CD4-positive, alpha-beta T cell treated with Interleukin-1 beta for 1 hour (primary cell): ENCODE results near the gene TSPOAP1.

Source experiments
- DNase-seq, 2 donors: peaks; one replicate each; pipeline ENCODE4 v3.0.0-alpha.2; 2020 to 2022

TSPOAP1 gene, protein sequence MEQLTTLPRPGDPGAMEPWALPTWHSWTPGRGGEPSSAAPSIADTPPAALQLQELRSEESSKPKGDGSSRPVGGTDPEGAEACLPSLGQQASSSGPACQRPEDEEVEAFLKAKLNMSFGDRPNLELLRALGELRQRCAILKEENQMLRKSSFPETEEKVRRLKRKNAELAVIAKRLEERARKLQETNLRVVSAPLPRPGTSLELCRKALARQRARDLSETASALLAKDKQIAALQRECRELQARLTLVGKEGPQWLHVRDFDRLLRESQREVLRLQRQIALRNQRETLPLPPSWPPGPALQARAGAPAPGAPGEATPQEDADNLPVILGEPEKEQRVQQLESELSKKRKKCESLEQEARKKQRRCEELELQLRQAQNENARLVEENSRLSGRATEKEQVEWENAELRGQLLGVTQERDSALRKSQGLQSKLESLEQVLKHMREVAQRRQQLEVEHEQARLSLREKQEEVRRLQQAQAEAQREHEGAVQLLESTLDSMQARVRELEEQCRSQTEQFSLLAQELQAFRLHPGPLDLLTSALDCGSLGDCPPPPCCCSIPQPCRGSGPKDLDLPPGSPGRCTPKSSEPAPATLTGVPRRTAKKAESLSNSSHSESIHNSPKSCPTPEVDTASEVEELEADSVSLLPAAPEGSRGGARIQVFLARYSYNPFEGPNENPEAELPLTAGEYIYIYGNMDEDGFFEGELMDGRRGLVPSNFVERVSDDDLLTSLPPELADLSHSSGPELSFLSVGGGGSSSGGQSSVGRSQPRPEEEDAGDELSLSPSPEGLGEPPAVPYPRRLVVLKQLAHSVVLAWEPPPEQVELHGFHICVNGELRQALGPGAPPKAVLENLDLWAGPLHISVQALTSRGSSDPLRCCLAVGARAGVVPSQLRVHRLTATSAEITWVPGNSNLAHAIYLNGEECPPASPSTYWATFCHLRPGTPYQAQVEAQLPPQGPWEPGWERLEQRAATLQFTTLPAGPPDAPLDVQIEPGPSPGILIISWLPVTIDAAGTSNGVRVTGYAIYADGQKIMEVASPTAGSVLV (N-terminal part only)

DNA sequence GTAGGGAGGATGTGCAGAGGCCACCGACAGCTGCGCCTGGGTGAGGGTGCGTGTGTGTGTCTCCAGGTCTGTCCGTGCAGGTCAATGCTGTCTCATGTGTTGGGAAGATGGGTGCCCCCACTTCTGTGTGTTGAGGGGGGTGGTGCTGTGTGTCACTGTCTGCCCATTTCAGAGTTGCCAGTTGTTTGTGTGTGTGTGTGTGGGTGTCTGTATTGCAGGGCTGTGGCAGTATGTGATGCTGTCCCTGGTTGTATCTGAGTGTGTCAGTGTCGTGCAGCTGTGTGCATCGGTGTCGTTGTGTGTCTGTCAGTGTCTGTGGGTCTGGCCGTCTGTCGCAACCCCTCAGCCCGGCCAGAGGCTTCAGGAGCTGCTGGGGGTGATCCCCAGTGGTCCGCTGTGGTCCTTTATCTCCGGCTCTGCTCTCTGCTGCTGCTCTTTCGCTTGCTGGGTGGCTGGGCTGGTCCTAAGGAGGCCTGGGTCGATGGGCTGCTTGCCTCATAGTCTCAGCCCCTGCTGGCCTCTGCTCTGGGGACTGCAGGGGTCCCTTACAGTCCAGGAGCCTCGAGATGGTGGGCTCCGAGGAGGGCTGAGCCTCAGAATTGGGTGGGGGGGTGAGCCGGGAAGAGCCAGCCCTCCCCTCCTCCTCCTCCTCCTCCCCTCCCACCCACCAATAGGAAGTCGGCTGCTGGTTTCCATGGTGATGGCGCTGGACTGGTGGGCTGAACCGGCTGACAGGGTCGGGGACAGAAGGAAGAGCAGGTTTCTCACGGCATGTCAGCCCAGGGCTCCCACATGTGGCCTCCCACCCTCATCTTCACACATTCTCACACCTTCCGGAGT lies at the start of gene TSPOAP1:
TSPOAP1 (minus strand) TSS at position 601 of the 840 bp plus-strand sequence. CDS start 875 bp downstream, outside the sequence.
- peak; percentile 86 for DNase-seq

DNA sequence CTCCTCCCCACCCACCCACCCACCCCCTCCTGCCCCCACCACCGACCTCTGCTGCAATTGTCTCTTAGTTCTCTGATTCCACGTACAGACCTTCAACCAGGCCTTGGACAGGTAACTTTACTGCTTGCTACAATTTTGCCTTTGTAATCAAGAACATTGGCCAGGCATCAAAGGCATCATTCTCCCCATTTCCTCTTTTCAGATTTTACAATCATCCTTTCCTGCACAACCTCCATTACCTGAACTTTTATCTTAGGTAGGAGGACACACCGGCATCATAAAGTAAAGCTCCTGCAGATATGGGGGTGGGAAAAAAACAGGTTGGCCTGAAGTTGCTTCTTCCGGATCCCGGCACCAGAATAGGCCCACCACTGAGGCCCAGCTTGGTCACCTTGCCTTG lies 49.1 kb upstream of the TSPOAP1 start:
- no peak for DNase-seq

DNA sequence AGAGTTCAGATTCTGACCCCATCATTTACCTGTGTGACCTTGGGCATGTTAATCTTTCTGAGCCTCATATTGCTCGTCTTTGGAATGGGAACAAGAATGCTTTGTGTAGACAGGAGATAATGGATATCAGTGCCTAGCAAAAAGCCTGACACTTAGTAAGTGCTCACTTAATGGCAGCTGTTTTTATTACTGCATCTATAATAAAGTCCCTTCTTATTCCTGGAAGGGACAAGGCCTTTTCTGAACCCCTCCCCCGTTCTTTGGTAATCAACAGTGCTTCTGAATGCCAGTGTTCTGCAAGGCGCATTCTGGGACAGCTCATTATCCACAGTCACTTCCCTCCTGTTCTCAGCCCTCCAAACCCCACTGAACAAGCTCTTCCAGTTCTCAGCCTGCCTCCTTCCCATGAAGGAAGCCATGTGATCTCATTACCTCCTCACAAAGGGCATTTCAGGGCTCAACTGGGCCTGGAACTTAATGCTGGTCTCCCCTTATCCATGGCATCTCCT lies 48.6 kb upstream of the TSPOAP1 start:
- DNase-seq, result no peak

DNA sequence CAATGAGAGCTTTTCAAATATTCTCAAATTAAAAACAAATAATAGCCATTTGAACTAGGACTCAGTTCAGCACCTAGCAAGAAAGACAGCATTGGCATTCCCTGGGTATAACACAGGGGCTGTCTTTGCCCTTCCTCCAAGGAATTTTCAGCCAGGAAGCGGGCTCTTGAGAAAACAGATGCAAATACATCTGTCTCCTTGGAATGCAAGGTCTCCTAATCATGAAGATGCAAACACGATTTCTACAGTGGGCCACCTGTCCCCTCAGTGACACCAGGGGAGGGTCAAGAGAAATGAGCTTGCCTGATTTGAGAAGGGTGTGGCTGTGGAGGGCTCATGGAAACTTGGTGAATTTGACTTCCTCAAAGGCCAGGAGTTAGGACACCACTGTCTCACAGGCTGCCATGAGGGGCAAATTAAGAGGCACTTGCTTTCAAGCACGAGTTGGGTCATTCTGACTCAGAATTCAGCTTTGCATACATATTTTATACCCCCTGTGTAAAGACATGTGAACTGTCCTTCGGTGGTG lies 47.9 kb upstream of the TSPOAP1 start:
- DNase-seq, result no peak

DNA sequence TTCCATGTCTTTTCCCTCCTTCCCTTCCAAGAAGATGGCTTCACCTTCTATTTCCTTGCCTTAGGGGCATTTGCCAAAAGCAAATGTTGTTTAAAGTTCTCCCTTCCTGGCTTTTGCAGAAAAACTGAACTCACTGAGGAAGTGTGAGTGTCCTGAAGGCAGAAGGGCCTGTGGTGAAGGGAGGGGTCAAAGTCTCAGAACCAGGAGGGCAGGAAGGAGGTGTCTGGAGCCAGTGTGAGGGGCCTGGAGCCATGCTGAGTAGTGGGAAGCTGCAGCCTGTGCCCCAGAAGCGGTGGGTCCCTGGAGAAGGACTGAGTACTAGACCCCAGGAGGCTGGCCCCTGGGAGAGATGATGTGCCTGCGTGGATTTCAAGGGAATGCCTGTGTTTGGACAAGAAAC lies 47.2 kb upstream of the TSPOAP1 start:
- no peak for DNase-seq

DNA sequence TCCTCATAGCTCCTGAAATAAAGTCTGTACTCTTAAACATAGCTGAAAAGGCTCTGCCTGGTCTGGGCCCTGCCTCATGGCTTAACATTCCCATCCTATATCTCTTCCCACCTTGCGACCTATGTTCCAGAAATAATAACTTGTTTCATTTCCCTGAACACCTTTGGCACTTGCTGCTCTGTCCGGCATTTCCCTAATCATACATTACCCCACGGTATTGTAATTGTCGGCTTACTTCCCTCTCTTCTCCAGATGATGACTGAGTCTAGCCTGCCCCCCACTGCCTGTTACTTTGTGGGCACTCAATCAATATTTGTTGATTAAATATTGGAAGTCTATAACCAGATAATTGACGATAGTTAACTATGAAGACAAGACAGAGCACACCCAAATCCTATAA lies 46.7 kb upstream of the TSPOAP1 start:
- no peak for DNase-seq

DNA sequence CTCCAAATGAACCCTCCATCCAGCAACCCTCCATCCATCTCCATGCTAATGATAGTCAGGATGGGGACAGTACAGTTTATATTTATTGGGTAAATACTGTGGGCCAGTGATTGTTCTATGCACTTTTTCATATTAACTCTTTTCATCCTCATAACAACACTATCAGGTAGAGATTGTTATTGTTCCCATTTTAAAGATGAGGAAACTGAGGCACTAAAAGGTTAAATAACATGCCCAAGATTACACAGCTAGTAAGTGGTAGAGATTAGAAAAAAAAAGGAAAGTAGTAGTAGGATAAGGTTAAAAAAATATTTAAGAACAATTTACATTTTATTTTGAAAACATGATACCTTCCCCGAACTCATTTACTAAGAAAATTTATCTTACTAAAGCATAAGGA lies 45.3 kb upstream of the TSPOAP1 start:
- DNase-seq, result no peak

DNA sequence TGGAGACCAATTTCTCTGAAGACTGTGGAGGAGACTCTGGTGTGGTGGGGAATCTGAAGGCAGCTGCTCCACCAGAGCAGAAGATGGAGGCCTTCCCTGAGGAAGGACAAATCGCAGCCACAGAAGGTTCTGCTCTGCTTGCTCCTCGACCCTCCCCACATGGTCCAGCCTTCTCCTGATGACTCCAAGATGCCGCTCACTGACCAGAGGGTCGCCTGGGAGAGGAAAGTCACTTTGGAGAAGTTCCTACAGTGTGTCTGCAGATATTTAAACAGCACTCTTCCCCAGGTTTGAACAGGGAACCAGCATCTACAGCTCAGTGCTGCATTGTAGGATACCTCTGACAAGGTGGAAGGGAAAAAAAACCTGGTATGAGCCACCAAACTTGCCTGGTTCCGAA lies 44.4 kb upstream of the TSPOAP1 start:
- no peak for DNase-seq

DNA sequence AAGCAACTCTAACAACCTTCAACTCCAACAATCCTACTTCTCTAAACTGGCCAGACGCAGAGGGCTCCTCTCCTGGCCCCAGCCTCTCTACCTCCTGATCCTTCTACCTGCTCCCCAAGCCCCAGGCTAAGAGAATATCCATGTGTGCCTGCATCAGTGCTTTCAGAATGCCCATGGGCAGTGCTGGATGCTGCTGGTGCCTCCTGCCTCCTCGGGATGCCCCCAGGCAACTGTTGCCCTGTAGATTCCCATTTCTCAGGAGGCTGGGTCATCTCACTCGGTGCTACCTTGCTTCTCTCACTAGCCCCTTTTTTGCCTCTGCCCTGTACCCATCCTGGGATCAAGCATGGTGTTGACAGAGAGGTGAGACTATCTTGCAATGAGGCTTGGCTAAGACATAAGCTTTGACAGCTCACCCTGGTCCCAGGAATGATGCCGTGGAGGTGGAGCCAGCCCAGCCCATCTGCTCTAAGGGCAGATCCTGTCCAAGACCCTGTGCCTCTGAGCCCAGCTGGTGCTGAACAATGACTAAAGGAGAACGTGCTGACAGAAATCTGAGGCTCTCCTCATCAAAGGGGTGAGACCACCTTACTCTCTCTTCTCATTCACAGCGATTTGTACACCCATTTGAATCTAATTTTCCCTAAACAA lies 42.8 kb upstream of the TSPOAP1 start:
- no peak for DNase-seq

DNA sequence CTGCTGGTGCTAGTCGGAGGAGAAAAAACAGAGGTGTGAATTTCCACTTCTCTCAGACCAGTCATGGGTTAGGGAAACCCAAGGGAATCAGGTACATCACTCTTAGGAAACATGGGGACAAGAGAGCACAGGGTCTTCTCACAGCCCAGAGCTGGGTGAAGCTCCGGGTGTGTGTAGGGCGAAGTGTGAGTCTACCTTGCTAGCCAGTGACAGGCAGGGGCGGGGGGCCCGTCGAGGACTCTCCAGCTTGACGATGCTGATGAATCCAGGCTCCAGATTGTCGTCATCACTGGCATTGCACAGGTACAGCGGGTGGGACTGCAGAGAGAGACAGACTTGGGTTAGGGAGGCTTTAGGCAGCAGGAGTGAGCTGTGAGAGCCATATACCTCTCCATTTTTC lies 42.1 kb upstream of the TSPOAP1 start:
- no peak for DNase-seq

DNA sequence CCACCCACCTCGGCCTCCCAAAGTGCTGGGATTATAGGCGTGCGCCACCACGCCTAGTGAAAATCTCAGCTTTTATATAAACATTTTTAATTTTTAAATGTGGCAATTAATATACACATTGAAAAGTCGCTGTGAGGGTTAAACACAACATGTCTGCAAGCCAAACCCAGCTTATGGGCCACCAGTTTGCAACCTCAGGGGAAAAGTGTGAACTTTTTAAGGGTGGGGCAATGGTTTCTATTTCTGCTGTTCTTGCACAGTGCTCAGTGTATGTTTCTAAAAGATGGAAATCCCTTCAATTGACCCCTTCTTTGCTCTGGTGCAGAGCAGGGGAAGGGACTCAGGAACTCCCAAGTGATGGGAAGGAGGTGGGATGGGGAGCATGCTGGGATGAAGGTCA lies 41.7 kb upstream of the TSPOAP1 start:
- no peak for DNase-seq

DNA sequence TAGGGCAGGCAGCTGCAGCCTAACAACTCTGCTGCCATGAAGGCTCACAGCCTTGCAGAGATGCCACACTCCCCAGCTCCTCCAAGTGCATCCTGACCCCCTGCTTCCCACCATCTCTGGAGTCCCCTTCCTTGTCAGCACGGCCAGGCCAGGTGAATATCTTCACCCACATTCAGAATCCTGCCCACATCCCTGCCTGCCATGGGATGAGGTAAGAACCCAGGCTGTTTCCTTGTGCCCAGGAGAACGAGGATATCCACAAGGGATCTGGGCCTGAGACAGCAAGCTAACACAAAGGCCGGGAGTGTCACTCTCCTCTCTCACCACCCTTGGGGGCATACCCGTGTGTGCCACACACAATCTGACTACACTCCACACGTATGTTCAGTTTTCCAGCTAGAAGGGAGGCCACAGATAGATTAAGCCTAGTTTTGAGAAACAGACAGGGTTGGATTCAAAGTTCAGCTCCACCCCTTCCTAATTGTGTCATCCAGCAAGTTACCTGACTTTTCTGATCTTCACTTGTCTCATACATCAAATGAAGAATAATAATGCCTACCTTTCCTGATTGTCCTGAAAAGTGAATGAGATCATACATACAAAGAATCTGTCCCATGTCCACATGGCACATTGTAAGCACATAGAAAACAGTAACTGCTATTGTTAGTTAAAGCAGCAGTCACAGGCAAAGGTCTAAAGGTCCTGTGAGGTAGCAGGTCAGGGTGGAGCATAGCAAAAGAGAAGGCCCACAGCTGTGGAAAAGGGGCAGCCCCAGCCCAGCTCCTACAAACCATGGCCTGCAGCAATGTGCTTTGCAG lies 40.8 kb upstream of the TSPOAP1 start:
- no peak for DNase-seq

DNA sequence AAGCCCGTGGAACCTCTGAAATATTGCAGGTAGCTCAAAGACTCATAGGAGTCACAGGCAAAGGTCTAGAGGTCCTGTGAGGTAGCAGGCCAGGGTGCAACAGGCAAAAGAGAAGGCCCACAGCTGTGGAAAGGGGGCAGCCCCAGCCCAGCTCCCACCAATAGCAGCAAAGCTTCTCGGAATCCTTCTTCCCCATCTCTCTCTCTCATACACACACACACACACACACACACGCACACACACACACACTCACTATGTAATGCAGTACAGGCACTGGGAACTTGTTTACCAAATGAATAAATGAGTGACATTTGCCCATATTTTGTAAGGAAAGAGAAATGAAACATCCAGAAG lies 40.2 kb upstream of the TSPOAP1 start:
- peak in 1 of 2 donors; percentile 23 for DNase-seq

DNA sequence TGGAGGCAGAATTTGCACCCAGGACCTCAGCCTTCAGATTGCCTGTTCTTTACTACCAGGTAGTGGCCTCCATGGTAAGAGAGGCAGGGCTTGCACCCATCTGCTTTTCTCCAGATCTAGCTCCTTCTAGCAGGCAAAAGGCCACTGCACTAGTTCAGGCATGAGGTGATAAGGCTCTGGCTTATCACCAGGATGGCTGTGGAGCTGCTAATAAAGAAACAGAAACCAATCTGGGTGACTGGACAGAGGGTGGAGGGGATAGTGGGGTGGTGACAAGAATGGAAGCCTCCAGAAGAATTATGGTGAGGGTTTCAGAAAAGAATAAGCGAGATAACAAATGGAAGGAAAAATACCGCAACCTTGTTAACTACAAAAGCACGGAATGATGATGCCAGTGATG lies 38.9 kb upstream of the TSPOAP1 start:
- no peak for DNase-seq

DNA sequence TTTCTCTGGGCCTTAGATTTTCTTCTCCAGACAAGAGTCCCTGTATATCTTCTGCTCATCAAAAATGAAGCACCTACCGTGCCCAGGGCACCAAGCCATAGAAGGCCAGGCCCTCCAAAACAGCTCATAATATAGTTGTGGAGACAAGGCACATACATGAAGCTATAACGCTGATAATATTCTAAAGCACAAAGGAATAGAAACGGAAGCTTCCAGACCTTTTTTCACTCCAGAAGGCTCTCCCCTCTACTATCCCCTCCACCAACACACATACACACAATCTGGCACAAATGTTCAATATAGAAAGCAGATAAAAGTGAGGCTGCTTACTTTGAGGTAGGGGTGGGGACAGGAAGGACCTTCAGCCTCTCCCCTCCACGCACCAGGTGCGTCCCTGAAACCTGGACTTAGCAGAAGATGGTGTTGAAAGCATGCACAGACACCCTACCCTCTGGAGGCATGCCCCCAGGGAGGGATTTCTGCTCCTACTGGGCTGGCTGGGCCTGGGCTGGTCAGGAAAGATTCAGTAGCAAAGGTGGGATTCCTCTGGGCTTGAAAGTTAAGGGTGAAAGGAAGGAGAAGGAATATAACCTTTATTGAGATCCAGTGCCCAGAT lies 37.5 kb upstream of the TSPOAP1 start:
- DNase-seq, result no peak

DNA sequence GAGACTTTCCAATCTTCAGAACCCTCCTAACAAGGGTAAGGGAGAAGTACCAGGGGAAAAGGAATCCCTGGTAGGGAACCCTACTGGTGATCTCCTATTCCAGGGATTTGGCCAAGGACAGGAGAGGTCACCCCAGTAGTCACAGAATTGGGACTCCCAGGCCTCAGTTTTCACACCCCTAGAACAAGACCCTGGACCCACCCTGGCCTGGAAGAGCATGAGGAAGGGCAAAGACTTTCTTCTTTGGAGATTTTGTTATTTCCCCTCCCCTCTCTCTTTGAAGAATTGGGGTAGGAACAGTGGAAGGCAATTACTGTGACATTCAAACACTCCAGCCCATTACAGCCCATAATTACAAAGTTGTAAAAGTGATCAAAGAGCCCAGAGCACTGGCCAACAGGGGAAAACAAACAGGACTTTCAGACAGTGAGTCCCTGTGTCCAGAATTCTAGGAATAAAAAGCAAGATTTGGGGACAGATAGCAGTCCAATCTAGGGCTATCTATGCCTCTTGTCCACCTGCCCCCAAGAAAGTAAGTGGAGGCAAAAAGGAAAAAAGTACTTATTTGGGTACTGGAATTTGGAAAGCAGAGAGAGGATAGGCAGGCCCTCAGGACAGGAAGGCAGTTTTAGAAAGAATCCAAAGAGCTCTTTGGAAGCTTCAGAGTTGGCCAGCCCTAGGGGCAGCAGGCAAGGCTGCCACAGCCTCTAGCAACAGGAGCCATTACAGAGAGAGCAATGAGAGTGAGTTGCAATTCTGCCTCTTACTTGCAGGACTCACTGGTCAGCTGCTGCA lies 36.8 kb upstream of the TSPOAP1 start:
- no peak for DNase-seq

DNA sequence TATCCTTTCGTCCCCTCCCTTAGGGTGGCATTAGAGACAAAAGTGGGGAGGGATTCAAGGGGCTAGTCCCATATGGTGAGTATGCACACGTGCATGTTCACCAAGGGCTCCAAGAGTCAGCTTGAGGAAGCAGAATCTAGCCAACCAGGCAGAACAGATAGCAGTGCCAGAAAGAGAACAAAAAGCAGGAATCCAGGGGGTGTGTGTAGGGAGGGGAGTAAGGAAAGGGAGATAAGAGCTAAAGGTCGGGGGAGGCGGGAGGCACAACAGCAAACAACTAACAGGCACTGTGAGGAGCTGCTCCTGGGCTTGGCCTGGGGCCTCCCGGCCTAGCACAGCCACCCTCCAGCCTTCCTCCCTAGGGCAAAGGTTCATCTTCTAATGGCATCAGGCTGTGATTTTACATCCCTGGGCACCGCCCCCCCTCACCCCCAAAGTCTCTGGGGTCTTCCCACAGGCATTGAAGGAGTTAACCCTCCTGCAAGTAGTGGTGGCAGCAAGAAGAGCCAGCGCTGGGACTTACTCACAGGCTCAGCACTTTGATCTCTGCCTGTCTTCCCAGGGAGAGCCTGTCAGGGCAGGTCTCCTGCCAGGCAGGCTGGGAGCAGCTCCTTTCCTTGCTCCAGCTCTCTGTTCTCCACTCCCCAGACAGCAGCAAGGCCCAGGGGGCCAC lies 35.8 kb upstream of the TSPOAP1 start:
- DNase-seq, result no peak

DNA sequence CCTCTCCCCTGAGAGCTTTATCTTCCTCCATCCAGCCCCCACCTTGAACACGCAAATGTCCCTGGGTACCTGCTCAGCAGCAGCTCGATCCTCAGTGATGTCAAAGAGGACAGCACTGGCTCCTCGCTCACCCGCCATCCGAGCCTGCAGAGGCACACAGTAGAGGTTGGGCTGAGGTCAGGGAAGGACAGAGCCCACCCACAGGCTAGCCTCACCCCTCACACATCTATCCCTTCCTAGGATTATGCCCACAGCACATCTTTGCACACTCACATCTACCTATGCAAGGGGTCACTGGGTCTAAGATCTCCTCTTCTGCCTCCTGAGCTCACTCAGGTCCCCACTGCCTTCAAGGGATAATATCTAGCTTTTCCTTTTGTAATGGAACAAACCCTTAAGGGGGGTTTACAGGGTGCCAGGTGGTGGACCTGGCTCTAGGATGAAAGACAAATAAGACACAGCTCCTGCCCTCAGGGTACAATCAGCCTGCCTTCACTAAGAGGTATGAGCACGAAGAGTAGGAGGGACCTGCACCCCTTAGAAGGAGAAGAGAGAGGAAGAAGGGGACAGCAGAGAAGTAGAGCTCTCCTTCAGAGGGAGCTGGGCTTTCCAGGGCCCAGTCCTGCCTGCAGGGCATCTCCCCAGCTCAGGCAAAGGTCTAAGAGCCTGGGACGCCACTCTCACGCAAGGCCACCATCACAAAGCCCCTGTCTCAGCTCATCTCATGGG lies 35.0 kb upstream of the TSPOAP1 start:
- DNase-seq, result no peak
